ENCODE results near the gene MEN1.
"Not testable (repeated sequence)": the region's sequence is repeated elsewhere in the genome, so short reads cannot be mapped to it uniquely, and the experiment has no call there.

Gene MEN1

GRCh38 chr11:64834031-64834722 is 23.8 kb upstream of the MEN1 start:
- no peak for DNase-seq

DNA sequence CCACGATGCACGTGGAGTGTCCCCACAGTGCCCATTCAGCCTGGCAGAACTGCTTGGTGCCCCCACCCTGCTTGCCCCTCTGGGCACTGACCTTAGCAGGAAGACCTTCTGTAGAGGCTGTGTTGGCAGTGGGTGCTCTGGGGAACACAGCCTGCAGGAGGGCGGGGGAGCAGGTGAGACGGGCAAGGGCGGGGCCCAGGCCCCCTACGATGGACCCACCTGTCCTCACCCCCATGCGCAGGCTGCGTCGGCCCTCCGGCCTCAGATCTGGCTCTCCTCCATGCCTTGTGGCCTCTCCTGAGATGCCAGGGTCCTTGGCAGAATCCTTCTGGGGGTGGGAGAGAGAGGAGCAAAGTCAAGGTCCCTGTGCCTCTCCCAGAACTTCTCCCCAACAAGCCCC is 23.2 kb upstream of the MEN1 start:
- no peak for DNase-seq

- DNase-seq, result no peak
Measured at GRCh38 chr11:64833198-64833502, 22.8 kb upstream of the MEN1 start.

DNA sequence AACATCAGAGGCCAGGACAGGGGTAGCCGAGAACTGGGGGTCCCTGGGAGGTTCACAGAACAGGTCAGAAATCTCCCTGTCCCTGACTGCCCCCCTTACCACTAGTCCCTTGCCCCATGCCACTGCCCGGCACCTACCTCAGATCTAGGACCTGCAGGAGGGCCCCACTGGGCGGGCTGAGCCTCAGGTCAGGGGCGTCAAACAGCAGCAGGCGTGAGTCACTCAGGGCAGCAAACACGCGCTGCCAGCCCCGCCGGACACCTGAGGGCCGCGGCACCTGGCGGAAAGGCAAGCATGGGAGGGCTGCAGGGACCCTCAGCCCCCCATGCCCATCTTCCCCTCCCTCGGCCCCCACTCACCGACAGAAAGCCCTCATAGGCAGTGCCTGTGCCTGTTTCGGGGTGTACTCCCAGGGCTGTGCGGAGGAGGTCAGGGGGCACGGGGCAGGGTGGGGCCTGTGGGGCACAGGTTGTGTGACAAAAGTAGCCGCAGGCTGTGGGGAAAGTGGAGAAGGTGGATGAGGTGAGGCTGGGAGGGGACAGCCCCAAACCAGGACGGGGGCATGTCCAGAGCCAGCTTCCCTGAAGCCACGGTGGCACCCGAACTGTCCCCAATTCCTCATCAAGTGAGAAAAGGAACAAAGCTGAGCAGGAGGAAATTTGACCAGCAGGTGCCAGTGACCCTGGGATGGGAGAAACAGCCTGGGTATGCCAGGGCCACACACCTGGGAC is 22.3 kb upstream of the MEN1 start:
- no peak for DNase-seq

GRCh38 chr11:64831411-64831891 is 21.1 kb upstream of the MEN1 start:
- peak in 1 of 56 donors; percentile 19 for DNase-seq

- no peak for DNase-seq
Measured at GRCh38 chr11:64829536-64830251, 19.3 kb upstream of the MEN1 start.

- no peak for DNase-seq
Measured at GRCh38 chr11:64827451-64827839, 17.1 kb upstream of the MEN1 start.

DNA sequence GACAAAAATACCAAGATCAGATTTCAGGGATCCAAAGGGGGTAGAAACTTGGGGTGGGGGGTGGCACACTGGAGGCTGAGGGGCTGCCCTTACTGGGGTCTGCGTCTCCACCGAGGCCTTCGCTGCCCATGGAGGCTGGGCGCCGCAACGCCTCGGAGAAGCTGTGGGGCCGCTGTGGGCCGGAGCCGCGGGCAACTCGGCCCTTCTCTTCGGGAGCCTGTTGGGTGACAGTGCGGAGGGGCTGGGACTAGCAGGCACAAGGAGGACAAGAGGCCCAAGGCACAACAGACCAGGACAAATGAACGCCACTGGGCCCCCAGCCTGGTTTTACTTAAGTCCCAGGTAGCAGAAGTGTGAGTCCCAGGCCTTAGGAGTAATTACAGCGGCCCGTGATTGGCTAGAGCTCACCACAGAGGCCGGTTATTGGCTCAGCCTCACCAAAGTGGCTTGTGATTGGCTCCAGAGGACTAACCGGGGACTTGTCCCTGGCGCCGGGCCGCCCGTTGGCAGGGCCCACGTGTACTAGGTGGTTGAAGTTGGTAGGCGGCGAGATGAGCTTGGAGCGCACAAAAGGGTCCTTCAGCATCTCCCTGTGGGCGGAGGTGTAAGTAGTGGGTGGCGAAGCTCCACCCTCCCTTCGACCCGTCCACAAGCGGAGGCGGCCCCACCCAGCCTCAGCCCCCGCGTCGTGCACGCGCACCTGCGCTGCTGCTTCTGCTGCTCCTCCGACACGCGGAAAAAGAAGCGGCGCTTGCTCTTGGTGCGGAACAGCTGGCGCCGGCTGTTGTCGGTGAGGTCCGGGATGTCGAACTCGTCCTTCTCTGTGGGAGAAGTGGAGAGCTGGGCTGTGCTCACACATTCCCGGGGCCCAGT is 16.5 kb upstream of the MEN1 start:
- no peak for DNase-seq

- DNase-seq, result no peak
Measured at GRCh38 chr11:64826062-64826461, 15.7 kb upstream of the MEN1 start.

DNA sequence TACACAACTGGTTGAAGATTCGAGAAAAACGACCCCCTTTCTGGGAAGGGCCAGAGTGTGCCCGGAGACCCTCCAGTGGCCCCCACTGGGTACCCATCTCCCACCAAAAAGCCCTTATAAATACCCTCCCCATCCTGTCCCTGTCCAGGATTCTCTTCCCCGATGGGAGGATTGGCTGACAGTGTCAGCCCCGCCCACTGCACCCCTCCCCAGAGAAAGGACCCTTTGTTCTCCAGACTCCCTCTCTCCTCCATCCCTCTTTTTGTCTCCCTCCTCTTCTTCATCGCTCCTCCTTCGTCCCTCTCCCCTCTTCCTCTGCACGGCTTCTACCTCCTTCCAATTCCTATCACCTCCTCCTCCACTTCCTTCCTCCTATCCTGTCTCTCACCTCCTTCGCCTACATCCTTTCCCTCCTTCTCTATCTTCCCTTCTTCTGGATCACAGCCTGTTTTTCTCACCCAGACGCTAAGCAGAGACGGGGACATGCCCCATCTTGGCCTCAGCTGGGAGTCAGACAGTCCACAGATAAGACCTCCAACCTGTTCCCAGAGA is 13.3 kb upstream of the MEN1 start:
- peak in 1 of 56 donors; percentile 23 for DNase-seq

GRCh38 chr11:64817476-64817875 is 7.1 kb upstream of the MEN1 start:
- DNase-seq, result no peak

DNA sequence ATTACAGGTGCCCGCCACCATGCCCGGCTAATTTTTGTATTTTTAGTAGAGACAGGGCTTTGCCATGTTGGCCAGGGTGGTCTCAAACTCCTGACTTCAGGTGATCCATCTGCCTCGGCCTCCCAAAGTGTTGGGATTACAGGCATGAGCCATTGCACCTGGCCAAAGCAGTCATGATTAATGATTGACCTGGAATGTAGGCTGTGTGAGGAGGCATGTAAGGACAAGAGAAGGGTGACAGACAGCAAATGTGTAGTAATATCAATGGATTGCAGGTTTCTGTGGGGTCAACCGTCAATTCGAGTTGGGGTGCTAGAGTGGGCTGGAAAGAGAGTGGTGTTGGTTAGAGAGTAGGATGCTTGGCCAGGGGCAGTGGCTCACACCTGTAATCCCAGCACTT is 5.1 kb upstream of the MEN1 start:
- DNase-seq, result not testable (repeated sequence)

DNA sequence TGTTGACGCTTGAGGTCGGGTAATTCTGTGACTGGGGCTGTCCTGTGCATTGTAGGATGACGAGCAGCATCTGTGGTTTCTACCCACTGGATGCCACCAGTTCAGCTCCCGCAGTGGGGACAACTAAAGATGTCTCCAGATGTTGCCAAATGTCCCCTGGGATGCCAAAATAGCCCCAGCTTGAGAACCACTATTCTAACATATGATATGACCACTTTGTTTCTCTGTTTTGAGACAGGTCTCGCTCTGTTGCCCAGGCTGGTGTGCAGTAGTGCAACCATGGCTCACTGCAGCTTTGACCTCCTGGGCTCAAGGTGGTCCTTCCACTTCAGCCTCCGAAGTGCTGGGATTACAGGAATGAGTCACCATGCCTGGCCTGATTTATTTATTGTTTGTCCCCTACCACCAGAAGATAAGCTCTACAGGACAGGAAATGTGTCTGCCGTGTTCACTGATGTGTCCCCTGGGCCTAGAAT is 4.4 kb upstream of the MEN1 start:
- DNase-seq, result no peak

- no peak for DNase-seq
Measured at GRCh38 chr11:64813826-64814225, 3.5 kb upstream of the MEN1 start.

DNA sequence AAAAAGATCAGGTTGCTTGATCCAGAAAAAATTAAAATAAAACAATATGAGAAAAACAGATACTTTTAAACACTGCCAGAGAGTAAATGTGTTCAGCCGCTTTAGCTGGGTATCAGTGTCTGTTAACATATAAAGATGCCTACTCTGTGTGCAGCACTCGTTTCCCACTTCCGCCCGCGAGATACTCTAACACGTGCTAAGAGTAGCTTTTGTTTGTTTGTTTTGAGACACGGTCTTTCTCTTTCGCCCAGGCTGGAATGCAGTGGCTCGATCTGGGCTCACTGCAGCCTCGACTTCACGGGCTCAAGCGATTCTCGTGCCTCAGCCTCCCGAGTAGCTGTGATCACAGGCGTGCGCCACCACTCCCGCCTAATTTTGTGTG is 531 bp upstream of the MEN1 start:
- peak in 3 of 56 donors; percentile 52 to 58 (median 54) for DNase-seq

GRCh38 chr11:64809781-64810241 is 540 bp downstream of the MEN1 start:
- peak in 2 of 56 donors; percentile 35 to 38 for DNase-seq

DNA sequence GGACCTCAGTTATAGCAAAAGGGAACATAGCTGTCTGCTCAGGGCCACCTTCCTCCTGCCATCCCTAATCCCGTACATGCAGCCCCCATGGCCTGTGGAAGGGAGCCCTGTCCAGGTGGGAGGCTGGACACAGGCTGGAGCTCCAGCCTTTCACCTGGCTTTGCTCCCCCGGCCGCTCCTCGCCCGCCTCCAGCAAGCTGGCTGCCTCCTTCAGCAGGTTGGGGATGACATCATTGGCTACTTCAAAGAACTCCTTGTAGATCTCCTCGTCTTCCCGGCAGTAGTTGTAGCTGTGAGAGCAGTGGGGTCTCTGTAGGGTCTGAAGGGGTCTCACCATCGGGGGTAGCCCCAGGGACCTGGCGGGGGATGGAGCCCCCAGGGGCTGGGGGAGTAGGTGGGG is 4.9 kb downstream of the MEN1 start:
- no peak for DNase-seq

GRCh38 chr11:64804346-64805210 is 5.8 kb downstream of the MEN1 start:
- no peak for DNase-seq

DNA sequence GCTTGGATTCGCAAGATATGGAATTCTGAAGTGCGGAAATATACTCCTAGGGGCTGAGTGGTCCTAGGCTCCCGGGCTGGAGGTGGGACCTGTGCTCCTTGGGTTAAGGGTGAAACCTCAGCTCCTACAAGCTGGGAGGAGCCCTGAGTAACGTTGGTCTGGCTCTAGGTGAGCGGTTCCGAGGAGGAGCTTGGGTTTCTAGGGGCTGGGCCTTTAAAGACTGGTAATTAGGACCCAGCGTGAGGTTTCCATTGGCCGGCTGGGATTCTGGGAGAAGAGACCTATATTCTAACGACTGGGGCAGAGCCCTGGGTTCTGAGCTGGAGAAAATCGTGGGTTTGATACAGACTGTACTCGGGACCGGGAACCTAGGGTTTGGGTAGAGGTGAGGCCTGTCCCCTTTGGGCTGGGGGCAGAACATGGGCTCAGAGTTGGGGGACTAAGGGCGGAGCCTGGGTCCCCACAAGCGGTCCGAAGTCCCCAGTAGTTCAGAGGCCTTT is 6.5 kb downstream of the MEN1 start:
- no peak for DNase-seq

Measured in amygdala (tissue), 56 donors.